PC-3 (cell line): ENCODE results near the gene ZNF14. TPM values are rescaled to one million over a fixed set of nuclear protein-coding genes. Genes with fewer than 3 reads are reported as not detected.
"Not testable (repeated sequence)": the region's sequence is repeated elsewhere in the genome, so short reads cannot be mapped to it uniquely, and the experiment has no call there.

ENCODE experiments used
- ATAC-seq: fragments of 200-7000 bp; cut with Tn5 transposase; 2 replicates; pipeline ENCODE4 v1.9.1; 2020; ENCODE audit warnings: mild to moderate bottlenecking, moderate library complexity
- BruUV-seq: library from RNA; stranded (reverse); fragments of 400-500 nt; replicated peaks from 2 replicates; lab custom pipeline; 2021; lab: Mats Ljungman, UMichigan
- CTCF ChIA-PET: fragments of 300-600 bp; sonication (Branson Sonifier 250); formaldehyde crosslinking; loops from one replicate; lab custom pipeline; 2022; ENCODE audit warnings: antibody characterized with exemption; lab: Charles Lee
- POLR2A ChIA-PET: fragments of 300-600 bp; sonication (Branson Sonifier 250); formaldehyde crosslinking; loops from one replicate; lab custom pipeline; 2022; ENCODE audit warnings: antibody characterized with exemption; ENCODE audit not compliant: unreplicated experiment; lab: Charles Lee
- DNase-seq: peaks from one replicate; pipeline ENCODE4 v3.0.0-alpha.2; 2015
- H2AFZ ChIP-seq: fragments of 300-600 bp; sonication (generic); 2 replicates; pipeline ENCODE4 v1.6.0; 2016; ENCODE audit warnings: antibody characterized with exemption, low read length
- H3F3A ChIP-seq: fragments of 300-600 bp; sonication (generic); one replicate; pipeline ENCODE4 v1.6.0; 2017; ENCODE audit warnings: antibody characterized with exemption, low read length, control low read depth, mild to moderate bottlenecking; ENCODE audit not compliant: unreplicated experiment
- H3K27ac ChIP-seq: fragments of 300-600 bp; sonication (generic); 2 replicates; pipeline ENCODE4 v1.5.1; 2016; ENCODE audit warnings: mild to moderate bottlenecking, low read length
- H3K27me3 ChIP-seq: fragments of 300-600 bp; sonication (generic); 2 replicates; pipeline ENCODE4 v1.6.1; 2016; ENCODE audit warnings: low read length, mixed read lengths
- H3K36me3 ChIP-seq: fragments of 300-600 bp; sonication (generic); 2 replicates; pipeline ENCODE4 v1.6.1; 2016; ENCODE audit warnings: low read depth, mixed run types, low read length, mixed read lengths
- H3K4me1 ChIP-seq: fragments of 300-600 bp; sonication (generic); 2 replicates; pipeline ENCODE4 v1.5.1; 2016; ENCODE audit warnings: low read length; ENCODE audit not compliant: insufficient read depth
- H3K4me2 ChIP-seq: fragments of 300-600 bp; sonication (generic); 2 replicates; pipeline ENCODE4 v1.6.0; 2016; ENCODE audit warnings: low read length
- H3K4me3 ChIP-seq: fragments of 300-600 bp; sonication (generic); 2 replicates; pipeline ENCODE4 v1.5.1; 2016; ENCODE audit warnings: mild to moderate bottlenecking, low read length, mixed read lengths
- H3K79me2 ChIP-seq: fragments of 300-600 bp; sonication (generic); 2 replicates; pipeline ENCODE4 v1.6.1; 2017; ENCODE audit warnings: low read length, mixed read lengths
- H3K9ac ChIP-seq: fragments of 300-600 bp; sonication (generic); 2 replicates; pipeline ENCODE4 v1.6.0; 2016; ENCODE audit warnings: mild to moderate bottlenecking, low read length
- H3K9me2 ChIP-seq: fragments of 300-600 bp; sonication (generic); replicated peaks from 2 replicates; pipeline ENCODE4 v1.6.1; 2016; ENCODE audit warnings: mixed run types, low read length, mixed read lengths
- H3K9me3 ChIP-seq: fragments of 300-600 bp; sonication (generic); 2 replicates; pipeline ENCODE4 v1.6.1; 2016; ENCODE audit warnings: low read length, mixed read lengths
- H4K20me1 ChIP-seq: fragments of 300-600 bp; sonication (generic); 2 replicates; pipeline ENCODE4 v1.6.1; 2016; ENCODE audit warnings: low read length, mixed read lengths
- EZH2 ChIP-seq: fragments of 300-600 bp; sonication (generic); IDR thresholded peaks from one replicate; pipeline ENCODE4 v1.6.1; 2017; ENCODE audit warnings: antibody characterized with exemption, mild to moderate bottlenecking, low read length; ENCODE audit not compliant: unreplicated experiment
- EZH2phosphoT487 ChIP-seq: fragments of 300-600 bp; sonication (generic); IDR thresholded peaks from 2 replicates; pipeline ENCODE4 v1.6.1; 2018; ENCODE audit warnings: mild to moderate bottlenecking, antibody characterized with exemption, low read length, borderline replicate concordance
- intact Hi-C: fragments of 100-400 bp; cut with micrococcal nuclease; formaldehyde crosslinking; loops from 2 replicates; pipeline ENCODE4 v1.9.0; 2023
- total RNA-seq: library from RNA; depleted of rRNA; stranded (reverse); fragments of >200 nt; gene quantifications from 2 replicates; pipeline ENCODE4 v1.2.3, GENCODE V29; 2014
- TF ChIP-seq, protein P1 (sequence below): fragments of 300-600 bp; sonication (generic); conservative IDR thresholded peaks from 2 replicates; pipeline ENCODE4 v1.5.1; 2017; ENCODE audit warnings: antibody characterized with exemption, low read depth, mild to moderate bottlenecking, low read length

ZNF14 gene
- total RNA-seq, 1 experiment from 2014 or later, result 3.0 TPM

DNA sequence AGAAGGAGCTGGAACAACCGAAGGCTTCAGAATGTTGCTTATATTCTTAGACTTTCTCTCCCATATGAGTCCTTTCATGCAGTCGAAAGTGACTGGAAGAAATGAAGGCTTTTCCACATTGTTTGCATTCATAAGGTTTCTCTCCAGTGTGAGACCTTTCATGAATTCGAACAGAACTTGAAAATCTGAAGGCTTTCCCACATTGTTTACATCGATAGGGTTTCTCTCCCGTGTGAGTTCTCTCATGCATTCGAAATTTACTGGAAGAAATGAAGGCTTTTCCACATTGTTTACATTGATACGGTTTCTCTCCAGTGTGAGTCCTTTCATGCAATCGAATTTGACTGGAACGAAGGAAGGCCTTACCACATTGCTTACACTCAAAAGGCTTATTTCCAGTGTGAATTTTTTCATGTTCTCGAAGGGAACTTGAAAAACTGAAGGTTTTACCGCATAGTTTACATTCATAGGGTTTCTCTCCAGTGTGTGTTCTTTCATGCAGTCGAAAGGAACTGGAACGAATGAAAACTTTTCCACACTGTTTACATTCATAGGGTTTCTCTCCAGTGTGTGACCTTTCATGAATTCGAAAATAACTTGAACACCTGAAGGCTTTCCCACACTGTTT, 21.5 kb downstream of the ZNF14 start:
- no peaks in the 10 kb centered on the region for H3K4me1 ChIP-seq
- intact Hi-C loops, result no loop called here
- no peaks in the 10 kb centered on the region for H3K27me3 ChIP-seq
- no TSS peak for BruUV-seq
- H3K36me3 ChIP-seq, result peaks cover 89% of the 10 kb centered on the region
- H3K9me3 ChIP-seq, result peaks cover 83% of the 10 kb centered on the region
- no peaks in the 10 kb centered on the region for H3K79me2 ChIP-seq
- H4K20me1 ChIP-seq, result no peaks in the 10 kb centered on the region
- ATAC-seq (no peak), DNase-seq (no peak)
- H2AFZ ChIP-seq, result no peak overlapping the region
- ChIA-PET POLR2A (no interaction called here), CTCF (no interaction called here)
- H3K4me3 ChIP-seq, result peak overlapping the region; percentile 30; the same call in 1 of the 2 replicates
- H3K27ac ChIP-seq, result no peak overlapping the region
- no peaks in the 10 kb centered on the region for H3F3A ChIP-seq
- TF ChIP-seq EZH2phosphoT487 (no peak), EZH2 (no peak)
- TF ChIP-seq, protein P1, sequence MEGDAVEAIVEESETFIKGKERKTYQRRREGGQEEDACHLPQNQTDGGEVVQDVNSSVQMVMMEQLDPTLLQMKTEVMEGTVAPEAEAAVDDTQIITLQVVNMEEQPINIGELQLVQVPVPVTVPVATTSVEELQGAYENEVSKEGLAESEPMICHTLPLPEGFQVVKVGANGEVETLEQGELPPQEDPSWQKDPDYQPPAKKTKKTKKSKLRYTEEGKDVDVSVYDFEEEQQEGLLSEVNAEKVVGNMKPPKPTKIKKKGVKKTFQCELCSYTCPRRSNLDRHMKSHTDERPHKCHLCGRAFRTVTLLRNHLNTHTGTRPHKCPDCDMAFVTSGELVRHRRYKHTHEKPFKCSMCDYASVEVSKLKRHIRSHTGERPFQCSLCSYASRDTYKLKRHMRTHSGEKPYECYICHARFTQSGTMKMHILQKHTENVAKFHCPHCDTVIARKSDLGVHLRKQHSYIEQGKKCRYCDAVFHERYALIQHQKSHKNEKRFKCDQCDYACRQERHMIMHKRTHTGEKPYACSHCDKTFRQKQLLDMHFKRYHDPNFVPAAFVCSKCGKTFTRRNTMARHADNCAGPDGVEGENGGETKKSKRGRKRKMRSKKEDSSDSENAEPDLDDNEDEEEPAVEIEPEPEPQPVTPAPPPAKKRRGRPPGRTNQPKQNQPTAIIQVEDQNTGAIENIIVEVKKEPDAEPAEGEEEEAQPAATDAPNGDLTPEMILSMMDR, result no peak
- no peak overlapping the region for H3K9ac ChIP-seq
- H3K9me2 ChIP-seq, result no peaks in the 10 kb centered on the region
- no peak overlapping the region for H3K4me2 ChIP-seq

DNA sequence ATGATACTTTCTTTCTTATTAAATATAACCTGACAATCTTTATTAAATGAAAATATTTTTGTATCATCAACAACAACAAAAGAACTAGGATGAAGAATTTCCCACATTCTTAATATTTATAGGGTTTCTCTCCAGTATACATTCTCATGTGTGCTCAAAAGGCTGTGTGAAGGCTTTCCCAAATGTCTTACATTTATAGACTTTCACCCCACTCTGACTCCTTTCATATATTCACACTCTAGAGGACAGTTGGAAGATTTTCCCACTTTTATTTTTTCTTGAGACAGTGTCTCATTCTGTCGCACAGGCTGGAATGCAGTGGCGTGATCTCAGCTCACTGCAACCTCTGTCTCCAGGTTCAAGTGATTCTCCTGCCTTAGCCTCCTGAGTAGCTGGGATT, 22.4 kb downstream of the ZNF14 start:
- no peak overlapping the region for H3K27ac ChIP-seq
- POLR2A ChIA-PET, result no interaction called here
- H3K9ac ChIP-seq, result no peak overlapping the region
- H3K27me3 ChIP-seq, result no peaks in the 10 kb centered on the region
- H3K4me1 ChIP-seq, result no peaks in the 10 kb centered on the region
- peaks cover 79% of the 10 kb centered on the region for H3K9me3 ChIP-seq
- H3K4me3 ChIP-seq, result peak overlapping the region; percentile 30; the same call in 1 of the 2 replicates
- H3K4me2 ChIP-seq, result no peak overlapping the region
- H3K36me3 ChIP-seq, result peaks cover 79% of the 10 kb centered on the region
- H3K9me2 ChIP-seq, result no peaks in the 10 kb centered on the region
- DNase-seq (no peak), ATAC-seq (no peak)
- no peak for TF ChIP-seq EZH2phosphoT487
- TF ChIP-seq, protein P1, result no peak
- TF ChIP-seq EZH2, result no peak
- BruUV-seq, result no TSS peak
- CTCF ChIA-PET, result no interaction called here
- intact Hi-C loops, result no loop called here
- H2AFZ ChIP-seq, result no peak overlapping the region
- no peaks in the 10 kb centered on the region for H4K20me1 ChIP-seq
- H3K79me2 ChIP-seq, result no peaks in the 10 kb centered on the region
- H3F3A ChIP-seq, result no peaks in the 10 kb centered on the region

DNA sequence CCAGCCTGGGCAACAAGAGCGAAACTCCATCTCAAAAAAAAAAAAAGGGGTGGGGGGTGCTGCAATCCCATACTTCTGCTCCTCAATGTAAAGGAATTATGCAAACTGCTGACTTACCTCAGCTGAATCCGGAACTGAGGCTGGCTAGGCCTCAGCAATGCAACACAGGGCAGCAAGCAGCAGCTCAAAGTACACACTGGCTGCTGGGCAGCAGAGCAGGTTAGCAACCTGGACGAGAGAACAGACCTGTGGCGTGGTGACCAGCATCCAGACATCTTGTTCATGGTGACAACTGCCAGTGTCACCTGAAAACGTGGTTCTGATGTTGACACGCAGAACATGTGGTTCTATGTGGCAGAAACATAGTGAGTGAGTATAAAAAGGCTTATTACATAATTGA, 28.1 kb downstream of the ZNF14 start:
- no peak overlapping the region for H3K27ac ChIP-seq
- H3K9me2 ChIP-seq, result no peaks in the 10 kb centered on the region
- CTCF ChIA-PET, result no interaction called here
- no peaks in the 10 kb centered on the region for H3K79me2 ChIP-seq
- DNase-seq, result no peak
- no peak overlapping the region for H2AFZ ChIP-seq
- POLR2A ChIA-PET, result interaction anchor here (0.6 kb wide), 1 partner anchor 1846 kb away, joined by 3 read pairs; no protein-coding TSS in a partner anchor
- TF ChIP-seq, protein P1, result no peak
- no peak for TF ChIP-seq EZH2phosphoT487
- no peak for TF ChIP-seq EZH2
- H3K4me3 ChIP-seq, result no peak overlapping the region
- H3K4me1 ChIP-seq, result no peaks in the 10 kb centered on the region
- ATAC-seq, result no peak
- H3K4me2 ChIP-seq, result no peak overlapping the region
- peaks cover 24% of the 10 kb centered on the region for H3K36me3 ChIP-seq
- no peaks in the 10 kb centered on the region for H3F3A ChIP-seq
- H3K27me3 ChIP-seq, result no peaks in the 10 kb centered on the region
- H4K20me1 ChIP-seq, result no peaks in the 10 kb centered on the region
- no TSS peak for BruUV-seq
- no peak overlapping the region for H3K9ac ChIP-seq
- intact Hi-C loops, result no loop called here
- H3K9me3 ChIP-seq, result peaks cover 39% of the 10 kb centered on the region

DNA sequence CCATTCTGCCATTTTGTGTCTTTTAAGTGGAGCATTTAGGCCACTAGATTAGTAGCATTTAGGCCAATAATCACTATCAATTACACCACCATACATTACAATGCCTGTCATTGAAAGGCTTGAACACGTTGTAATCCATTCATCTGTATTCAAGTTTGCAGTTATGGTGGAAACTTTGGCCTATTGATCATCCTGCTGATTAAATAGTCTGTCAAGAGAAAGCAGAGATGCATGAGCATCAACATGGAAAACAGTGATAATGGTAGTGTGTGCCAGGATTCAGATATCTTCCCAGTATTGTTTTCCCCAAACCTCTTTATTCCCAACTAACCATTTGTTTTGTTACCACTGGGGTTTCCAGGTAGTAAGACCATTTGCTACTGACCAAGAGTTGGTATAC, 32.4 kb downstream of the ZNF14 start:
- CTCF ChIA-PET, intact Hi-C loops: not testable (repeated sequence)

More for the DNA sequence above, 32.4 kb downstream of the ZNF14 start:
- BruUV-seq, H3F3A ChIP-seq, H3K27me3 ChIP-seq, H3K9me2 ChIP-seq, ATAC-seq, H3K27ac ChIP-seq, H3K4me2 ChIP-seq, H3K4me3 ChIP-seq, DNase-seq, H3K9ac ChIP-seq, H3K4me1 ChIP-seq, H3K79me2 ChIP-seq, POLR2A ChIA-PET, H2AFZ ChIP-seq, H3K36me3 ChIP-seq, H4K20me1 ChIP-seq: not testable (repeated sequence)
- H3K9me3 ChIP-seq, result peaks cover 17% of the 10 kb centered on the region
